ENCODE results near the gene UBE2R2.

UBE2R2 gene

GRCh38 chr9:33939924-33940874, 123.2 kb downstream of the UBE2R2 start:
- no peak for DNase-seq (ENCODE audit: low read depth)
- TF ChIP-seq CTCF (conservative IDR thresholded peaks at IDR 0.05; ENCODE audit: control insufficient read depth, insufficient read depth, low read depth, low read length) = no peak
- no peak overlapping the region for H3K4me3 ChIP-seq (ENCODE audit: control insufficient read depth, low read depth, low read length)

GRCh38 chr9:33942471-33943083, 125.6 kb downstream of the UBE2R2 start:
- H3K4me3 ChIP-seq (ENCODE audit: control insufficient read depth, low read depth, low read length) = no peak overlapping the region
- TF ChIP-seq CTCF (conservative IDR thresholded peaks at IDR 0.05; ENCODE audit: control insufficient read depth, insufficient read depth, low read depth, low read length) = peak; percentile 56
- peak; percentile 77 for DNase-seq (ENCODE audit: low read depth)

GRCh38 chr9:33943389-33943788, 126.4 kb downstream of the UBE2R2 start:
- DNase-seq (ENCODE audit: low read depth) = no peak
- TF ChIP-seq CTCF (conservative IDR thresholded peaks at IDR 0.05; ENCODE audit: control insufficient read depth, insufficient read depth, low read depth, low read length) = no peak
- no peak overlapping the region for H3K4me3 ChIP-seq (ENCODE audit: control insufficient read depth, low read depth, low read length)

- TF ChIP-seq CTCF (conservative IDR thresholded peaks at IDR 0.05; ENCODE audit: control insufficient read depth, insufficient read depth, low read depth, low read length) = no peak
- H3K4me3 ChIP-seq (ENCODE audit: control insufficient read depth, low read depth, low read length) = no peak overlapping the region
- DNase-seq (ENCODE audit: low read depth) = peak; percentile 95
Measured at GRCh38 chr9:33946779-33947535, 130.0 kb downstream of the UBE2R2 start.

- DNase-seq (ENCODE audit: low read depth) = no peak
- no peak overlapping the region for H3K4me3 ChIP-seq (ENCODE audit: control insufficient read depth, low read depth, low read length)
- no peak for TF ChIP-seq CTCF (conservative IDR thresholded peaks at IDR 0.05; ENCODE audit: control insufficient read depth, insufficient read depth, low read depth, low read length)
Measured at GRCh38 chr9:33950371-33950770, 133.4 kb downstream of the UBE2R2 start.

- TF ChIP-seq CTCF (conservative IDR thresholded peaks at IDR 0.05; ENCODE audit: control insufficient read depth, insufficient read depth, low read depth, low read length) = no peak
- no peak for DNase-seq (ENCODE audit: low read depth)
- no peak overlapping the region for H3K4me3 ChIP-seq (ENCODE audit: control insufficient read depth, low read depth, low read length)
Measured at GRCh38 chr9:33952066-33952465, 135.1 kb downstream of the UBE2R2 start.
